K562 (cell line): ENCODE data around the gene NUCKS1. TPM values are rescaled to one million over a fixed set of nuclear protein-coding genes. Genes with fewer than 3 reads are reported as not detected.

Experiments
- CHD4 ChIP-seq: fragments of 200-600 bp; sonication (generic); IDR thresholded peaks from 3 replicates; pipeline ENCODE4 v1.6.1; 2012; ENCODE audit warnings: low read depth, mild to moderate bottlenecking, mixed read lengths, low read length, inconsistent platforms; ENCODE audit not compliant: insufficient read depth, insufficient replicate concordance, poor library complexity, severe bottlenecking
- CTCFL ChIP-seq: IDR thresholded peaks from 2 replicates; pipeline ENCODE4 v1.6.1; 2011; ENCODE audit warnings: borderline replicate concordance, low read depth, mild to moderate bottlenecking, moderate library complexity, low read length; ENCODE audit not compliant: insufficient read depth, poor library complexity, severe bottlenecking
- ELF1 ChIP-seq: fragments of 200-800 bp; sonication (Bioruptor generic); IDR thresholded peaks from 2 replicates; pipeline ENCODE4 v1.6.1; 2016; ENCODE audit warnings: missing genetic modification characterization, missing compliant biosample characterization
- FOXK1 ChIP-seq: sonication (generic); formaldehyde crosslinking; IDR thresholded peaks from 2 replicates; pipeline ENCODE4 v1.8.0; 2022; ENCODE audit warnings: missing genetic modification reagents, mild to moderate bottlenecking, borderline replicate concordance
- KLF1 ChIP-seq: fragments of 450-650 bp; IDR thresholded peaks from 2 replicates; pipeline ENCODE4 v1.6.1; 2016; ENCODE audit warnings: missing genetic modification characterization, missing compliant biosample characterization
- KLF16 ChIP-seq: IDR thresholded peaks from 2 replicates; pipeline ENCODE4 v1.6.1; 2016; ENCODE audit warnings: antibody characterized with exemption
- OTX1 ChIP-seq: fragments of 450-650 bp; formaldehyde crosslinking; IDR thresholded peaks from 2 replicates; pipeline ENCODE4 v1.4.0; 2022; ENCODE audit warnings: mild to moderate bottlenecking
- ZBTB49 ChIP-seq: sonication (generic); formaldehyde crosslinking; IDR thresholded peaks from 2 replicates; pipeline ENCODE4 v1.8.0; 2022; ENCODE audit warnings: missing genetic modification reagents, mild to moderate bottlenecking, borderline replicate concordance
- ZNF324 ChIP-seq: fragments of 250-450 bp; sonication (Bioruptor Pico); IDR thresholded peaks from 2 replicates; pipeline ENCODE4 v1.4.0; 2020; ENCODE audit warnings: mild to moderate bottlenecking
- ZNF407 ChIP-seq: fragments of 450-650 bp; IDR thresholded peaks from 2 replicates; pipeline ENCODE4 v1.6.1; 2016; ENCODE audit warnings: low read depth
- ZNF512 ChIP-seq: IDR thresholded peaks from 2 replicates; pipeline ENCODE4 v1.6.1; 2016; ENCODE audit warnings: missing genetic modification characterization, missing compliant biosample characterization
- polyA plus RNA-seq, 8 experiments: library from polyadenylated mRNA; depleted of rRNA in 4 of 8; stranded (reverse) in 5 of 8; unstranded in 3 of 8; fragments of >200 nt; fragmentation: Nextera tagmentation in 2 of 8; fragmentation: Illumina TruSeq in 1 of 8; extraction: Ambion mirVana in 2 of 8; extraction: Trizol in 1 of 8; gene quantifications; 2 replicates each; pipeline versions ENCODE4 v1.2.1 to v1.2.3, GENCODE V29; 2011 to 2014; ENCODE audit warnings: inconsistent platforms in 1 of 8, missing spikeins in 1 of 8
- total RNA-seq, 7 experiments: library from RNA; depleted of rRNA in 6 of 7; stranded (reverse); fragments of >200 nt in 6 of 7; fragmentation: Illumina TruSeq in 2 of 7; extraction: Trizol in 2 of 7; gene quantifications; 2 replicates each; pipeline versions ENCODE4 v1.2.1 to v1.2.3, GENCODE V29; 2011 to 2021; ENCODE audit warnings: low replicate concordance in 1 of 7

NUCKS1 gene
- total and polyA plus RNA-seq, 9 of the 15 experiments (the other 6 are each of a cell fraction or from before 2014, with no cell fraction given) = 66.7 to 244 (median 149) TPM

GRCh38 chr1:205711105-205712048 lies 38.6 kb downstream of the NUCKS1 start (continued):
- TF ChIP-seq CTCFL (no peak), OTX1 (no peak), ZBTB49 (CRISPR knock-in tag) (no peak), ZNF512 (tag) (no peak), KLF1 (tag) (no peak), CHD4 (no peak), FOXK1 (no peak), ZNF407 (no peak), KLF16 (peak; percentile 44; the same call in 1 of the 2 replicates), ZNF324 (CRISPR knock-in tag) (no peak), ELF1 (tag) (no peak; the same call in 1 of the 2 replicates)
